ENCODE data around the gene APLP2.

GRCh38 chr11:130191896-130192295 is 122.2 kb downstream of the APLP2 start:
- no peak for TF ChIP-seq RBM39 (optimal IDR thresholded peaks at IDR 0.05; ENCODE audit: low read depth, low read length)
- no peak for TF ChIP-seq SIN3B (IDR thresholded peaks at IDR 0.05; ENCODE audit: low read depth)
- no peak for TF ChIP-seq CBX2 (IDR thresholded peaks at IDR 0.05; ENCODE audit: insufficient read depth, low read length, poor library complexity, severe bottlenecking)
- no peak for TF ChIP-seq EP300 (IDR thresholded peaks at IDR 0.05; ENCODE audit: low read length)
- no peak for TF ChIP-seq CTCF (IDR thresholded peaks at IDR 0.05 in 2 of 3, conservative IDR thresholded peaks at IDR 0.05 in 1 of 3; ENCODE audit: insufficient read depth in 2 of 3, low read depth in 1 of 3, low read length in 3 of 3)
- no peak for TF ChIP-seq MED1 (CRISPR knock-in tag; IDR thresholded peaks at IDR 0.05; ENCODE audit: borderline replicate concordance)
- TF ChIP-seq ZNF3 (CRISPR knock-in tag; IDR thresholded peaks at IDR 0.05) = no peak
- TF ChIP-seq NFE2 (IDR thresholded peaks at IDR 0.05; ENCODE audit: low read depth) = no peak
- TF ChIP-seq STAT6 (CRISPR knock-in tag; IDR thresholded peaks at IDR 0.05) = no peak
- no peak for TF ChIP-seq ATF7 (IDR thresholded peaks at IDR 0.05)
- TF ChIP-seq TRIM28 (IDR thresholded peaks at IDR 0.05) = no peak
- TF ChIP-seq NFE2L1 (tag; IDR thresholded peaks at IDR 0.05; ENCODE audit: borderline replicate concordance, low read depth) = no peak
